GM23338 (cell line): ENCODE results near the gene EIF3F. TPM values are rescaled to one million over a fixed set of nuclear protein-coding genes. Genes with fewer than 3 reads are reported as not detected.

ENCODE experiments used
- ATAC-seq: fragments of 200-7000 bp; cut with Tn5 transposase; 3 replicates; pipeline ENCODE4 v1.9.1; 2020
- DNase-seq: peaks from one replicate; pipeline ENCODE4 v3.0.0-alpha.2; 2015; ENCODE audit warnings: low spot score
- H2AFZ ChIP-seq: fragments of 200-600 bp; sonication (generic); 2 replicates; pipeline ENCODE4 v1.8.0; 2016; ENCODE audit warnings: antibody characterized with exemption, mild to moderate bottlenecking, moderate library complexity
- H3F3A ChIP-seq: fragments of 200-600 bp; sonication (generic); replicated peaks from 2 replicates; pipeline ENCODE4 v1.8.0; 2017; ENCODE audit warnings: antibody characterized with exemption, mixed run types, low read depth
- H3K27ac ChIP-seq: fragments of 200-600 bp; sonication (generic); 2 replicates; pipeline ENCODE4 v1.6.1; 2016; ENCODE audit warnings: low read depth
- H3K27me3 ChIP-seq: fragments of 200-600 bp; sonication (generic); 2 replicates; pipeline ENCODE4 v1.8.0; 2016; ENCODE audit warnings: mild to moderate bottlenecking, mixed run types, moderate library complexity; ENCODE audit not compliant: insufficient read depth
- H3K36me3 ChIP-seq: fragments of 200-600 bp; sonication (generic); 2 replicates; pipeline ENCODE4 v1.8.0; 2016; ENCODE audit warnings: mild to moderate bottlenecking; ENCODE audit not compliant: insufficient read depth
- H3K4me1 ChIP-seq: fragments of 200-600 bp; sonication (generic); 2 replicates; pipeline ENCODE4 v1.8.0; 2016; ENCODE audit warnings: mild to moderate bottlenecking, moderate library complexity; ENCODE audit not compliant: insufficient read depth
- H3K4me2 ChIP-seq: fragments of 200-600 bp; sonication (generic); 2 replicates; pipeline ENCODE4 v1.7.1; 2017; ENCODE audit warnings: mixed run types
- H3K4me3 ChIP-seq: fragments of 200-600 bp; sonication (generic); 2 replicates; pipeline ENCODE4 v1.6.1; 2016; ENCODE audit warnings: mixed run types
- H3K79me2 ChIP-seq: fragments of 200-600 bp; sonication (generic); replicated peaks from 2 replicates; pipeline ENCODE4 v1.8.0; 2017; ENCODE audit warnings: mild to moderate bottlenecking; ENCODE audit not compliant: insufficient read depth
- H3K9me2 ChIP-seq: fragments of 200-600 bp; sonication (generic); 2 replicates; pipeline ENCODE4 v1.8.0; 2017; ENCODE audit not compliant: insufficient read depth
- H4K20me1 ChIP-seq: fragments of 200-600 bp; sonication (generic); replicated peaks from 2 replicates; pipeline ENCODE4 v1.8.0; 2017; ENCODE audit warnings: mild to moderate bottlenecking; ENCODE audit not compliant: insufficient read depth
- H3K27ac Mint-ChIP-seq: 2 replicates; pipeline ENCODE4 v1.8.0; 2020; ENCODE audit warnings: inconsistent platforms, mild to moderate bottlenecking, moderate library complexity, mixed read lengths
- H3K27me3 Mint-ChIP-seq: 3 replicates; pipeline ENCODE4 v1.8.0; 2022; ENCODE audit warnings: low read depth, mild to moderate bottlenecking, moderate library complexity, mixed read lengths, inconsistent platforms; ENCODE audit not compliant: insufficient read depth, poor library complexity
- H3K36me3 Mint-ChIP-seq: 3 replicates; pipeline ENCODE4 v1.8.0; 2021; ENCODE audit warnings: low read depth, mild to moderate bottlenecking, inconsistent platforms, moderate library complexity, mixed read lengths
- H3K4me1 Mint-ChIP-seq: 3 replicates; pipeline ENCODE4 v1.8.0; 2020; ENCODE audit warnings: mild to moderate bottlenecking, inconsistent platforms, mixed read lengths
- H3K4me3 Mint-ChIP-seq: 3 replicates; pipeline ENCODE4 v1.8.0; 2021; ENCODE audit warnings: moderate library complexity, mild to moderate bottlenecking, inconsistent platforms, mixed read lengths
- H3K9me3 Mint-ChIP-seq: 3 replicates; pipeline ENCODE4 v1.8.0; 2020; ENCODE audit warnings: moderate library complexity, mild to moderate bottlenecking, inconsistent platforms, mixed read lengths
- CREB1 ChIP-seq: fragments of 250-450 bp; sonication (Bioruptor Pico); IDR thresholded peaks from 2 replicates; pipeline ENCODE4 v1.5.0; 2020; ENCODE audit warnings: low read depth, mild to moderate bottlenecking, moderate library complexity
- EZH2phosphoT487 ChIP-seq: fragments of 200-600 bp; sonication (generic); IDR thresholded peaks from one replicate; pipeline ENCODE4 v1.8.1; 2018; ENCODE audit warnings: antibody characterized with exemption; ENCODE audit not compliant: unreplicated experiment
- JUNB ChIP-seq: IDR thresholded peaks from one replicate; pipeline ENCODE4 v1.6.1; 2016; ENCODE audit warnings: antibody characterized with exemption; ENCODE audit not compliant: unreplicated experiment
- NANOG ChIP-seq: IDR thresholded peaks from 2 replicates; pipeline ENCODE4 v1.6.1; 2016; ENCODE audit warnings: antibody characterized with exemption, borderline replicate concordance
- POLR2AphosphoS5 ChIP-seq: IDR thresholded peaks from 2 replicates; pipeline ENCODE4 v1.6.1; 2016; ENCODE audit warnings: antibody characterized with exemption, low read depth
- REST ChIP-seq: IDR thresholded peaks from one replicate; pipeline ENCODE4 v1.6.1; 2018; ENCODE audit warnings: antibody characterized with exemption; ENCODE audit not compliant: unreplicated experiment
- STAT1 ChIP-seq: IDR thresholded peaks from one replicate; pipeline ENCODE4 v1.6.1; 2016; ENCODE audit warnings: antibody characterized with exemption; ENCODE audit not compliant: unreplicated experiment
- ZNF114 ChIP-seq: fragments of 250-450 bp; sonication (Bioruptor Pico); IDR thresholded peaks from 2 replicates; pipeline ENCODE4 v1.5.0; 2020; ENCODE audit warnings: mild to moderate bottlenecking, moderate library complexity
- polyA plus RNA-seq: library from polyadenylated mRNA; unstranded; fragments of >200 nt; fragmentation: Nextera tagmentation; extraction: Ambion mirVana; gene quantifications from 2 replicates; pipeline ENCODE4 v1.2.1, GENCODE V29; 2016
- total RNA-seq: library from RNA; depleted of rRNA; stranded (reverse); fragments of >200 nt; shearing (Covaris generic); gene quantifications from 2 replicates; pipeline ENCODE4 v1.2.3, GENCODE V29; 2014
- TF ChIP-seq, protein P1 (sequence below): fragments of 250-450 bp; sonication (Bioruptor Pico); IDR thresholded peaks from 2 replicates; pipeline ENCODE4 v1.5.0; 2020; ENCODE audit warnings: mild to moderate bottlenecking, moderate library complexity
- TF ChIP-seq, protein P2 (sequence below), 2 experiments: fragments of 200-600 bp in 1 of 2; sonication (generic) in 1 of 2; conservative IDR thresholded peaks; 2 replicates each; pipeline versions ENCODE4 v1.5.1 to v1.6.1; 2016 to 2017; ENCODE audit warnings: antibody characterized with exemption in 2 of 2, low read depth in 2 of 2, mild to moderate bottlenecking in 2 of 2, moderate library complexity in 1 of 2

Gene EIF3F
- total and polyA plus RNA-seq, 2 experiments from 2014 or later, result 237 to 555 TPM

DNA sequence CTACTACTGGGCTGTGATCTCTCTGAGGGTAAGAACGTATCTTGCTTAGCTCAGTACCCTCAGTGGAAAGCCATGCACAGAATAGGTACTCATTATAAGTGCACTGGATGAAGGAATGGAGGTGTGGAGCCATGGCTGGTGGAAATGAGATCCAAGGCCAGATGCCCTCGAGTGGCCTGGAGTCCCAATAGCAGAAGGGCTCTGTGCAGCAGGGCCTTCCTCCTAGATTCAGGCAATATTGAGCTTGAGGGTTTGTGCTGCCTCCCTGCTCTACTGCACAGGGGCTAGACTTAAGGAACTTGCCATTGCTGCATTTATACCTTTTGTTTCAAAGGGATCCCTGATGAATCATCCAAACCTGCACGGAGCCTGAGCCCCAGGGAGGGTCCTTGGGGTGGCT lies 60.2 kb downstream of the EIF3F start:
- no peak overlapping the region for H3K27ac ChIP-seq
- H3K36me3 ChIP-seq, result no peaks in the 10 kb centered on the region
- no peaks in the 10 kb centered on the region for H3K9me3 Mint-ChIP-seq
- no peaks in the 10 kb centered on the region for H3K79me2 ChIP-seq
- no peaks in the 10 kb centered on the region for H4K20me1 ChIP-seq
- no peak overlapping the region for H3K4me3 ChIP-seq
- no peaks in the 10 kb centered on the region for H3K9me2 ChIP-seq
- no peaks in the 10 kb centered on the region for H3F3A ChIP-seq
- H3K27ac Mint-ChIP-seq, result no peak overlapping the region
- DNase-seq (no peak), ATAC-seq (no peak)
- no peaks in the 10 kb centered on the region for H3K27me3 Mint-ChIP-seq
- no peak overlapping the region for H2AFZ ChIP-seq
- H3K4me1 ChIP-seq, result no peaks in the 10 kb centered on the region
- H3K36me3 Mint-ChIP-seq, result no peaks in the 10 kb centered on the region
- TF ChIP-seq CREB1 (CRISPR knock-in tag) (no peak), JUNB (no peak), ZNF114 (no peak), NANOG (no peak), EZH2phosphoT487 (no peak), REST (no peak), STAT1 (no peak), POLR2AphosphoS5 (no peak)
- TF ChIP-seq, protein P1, sequence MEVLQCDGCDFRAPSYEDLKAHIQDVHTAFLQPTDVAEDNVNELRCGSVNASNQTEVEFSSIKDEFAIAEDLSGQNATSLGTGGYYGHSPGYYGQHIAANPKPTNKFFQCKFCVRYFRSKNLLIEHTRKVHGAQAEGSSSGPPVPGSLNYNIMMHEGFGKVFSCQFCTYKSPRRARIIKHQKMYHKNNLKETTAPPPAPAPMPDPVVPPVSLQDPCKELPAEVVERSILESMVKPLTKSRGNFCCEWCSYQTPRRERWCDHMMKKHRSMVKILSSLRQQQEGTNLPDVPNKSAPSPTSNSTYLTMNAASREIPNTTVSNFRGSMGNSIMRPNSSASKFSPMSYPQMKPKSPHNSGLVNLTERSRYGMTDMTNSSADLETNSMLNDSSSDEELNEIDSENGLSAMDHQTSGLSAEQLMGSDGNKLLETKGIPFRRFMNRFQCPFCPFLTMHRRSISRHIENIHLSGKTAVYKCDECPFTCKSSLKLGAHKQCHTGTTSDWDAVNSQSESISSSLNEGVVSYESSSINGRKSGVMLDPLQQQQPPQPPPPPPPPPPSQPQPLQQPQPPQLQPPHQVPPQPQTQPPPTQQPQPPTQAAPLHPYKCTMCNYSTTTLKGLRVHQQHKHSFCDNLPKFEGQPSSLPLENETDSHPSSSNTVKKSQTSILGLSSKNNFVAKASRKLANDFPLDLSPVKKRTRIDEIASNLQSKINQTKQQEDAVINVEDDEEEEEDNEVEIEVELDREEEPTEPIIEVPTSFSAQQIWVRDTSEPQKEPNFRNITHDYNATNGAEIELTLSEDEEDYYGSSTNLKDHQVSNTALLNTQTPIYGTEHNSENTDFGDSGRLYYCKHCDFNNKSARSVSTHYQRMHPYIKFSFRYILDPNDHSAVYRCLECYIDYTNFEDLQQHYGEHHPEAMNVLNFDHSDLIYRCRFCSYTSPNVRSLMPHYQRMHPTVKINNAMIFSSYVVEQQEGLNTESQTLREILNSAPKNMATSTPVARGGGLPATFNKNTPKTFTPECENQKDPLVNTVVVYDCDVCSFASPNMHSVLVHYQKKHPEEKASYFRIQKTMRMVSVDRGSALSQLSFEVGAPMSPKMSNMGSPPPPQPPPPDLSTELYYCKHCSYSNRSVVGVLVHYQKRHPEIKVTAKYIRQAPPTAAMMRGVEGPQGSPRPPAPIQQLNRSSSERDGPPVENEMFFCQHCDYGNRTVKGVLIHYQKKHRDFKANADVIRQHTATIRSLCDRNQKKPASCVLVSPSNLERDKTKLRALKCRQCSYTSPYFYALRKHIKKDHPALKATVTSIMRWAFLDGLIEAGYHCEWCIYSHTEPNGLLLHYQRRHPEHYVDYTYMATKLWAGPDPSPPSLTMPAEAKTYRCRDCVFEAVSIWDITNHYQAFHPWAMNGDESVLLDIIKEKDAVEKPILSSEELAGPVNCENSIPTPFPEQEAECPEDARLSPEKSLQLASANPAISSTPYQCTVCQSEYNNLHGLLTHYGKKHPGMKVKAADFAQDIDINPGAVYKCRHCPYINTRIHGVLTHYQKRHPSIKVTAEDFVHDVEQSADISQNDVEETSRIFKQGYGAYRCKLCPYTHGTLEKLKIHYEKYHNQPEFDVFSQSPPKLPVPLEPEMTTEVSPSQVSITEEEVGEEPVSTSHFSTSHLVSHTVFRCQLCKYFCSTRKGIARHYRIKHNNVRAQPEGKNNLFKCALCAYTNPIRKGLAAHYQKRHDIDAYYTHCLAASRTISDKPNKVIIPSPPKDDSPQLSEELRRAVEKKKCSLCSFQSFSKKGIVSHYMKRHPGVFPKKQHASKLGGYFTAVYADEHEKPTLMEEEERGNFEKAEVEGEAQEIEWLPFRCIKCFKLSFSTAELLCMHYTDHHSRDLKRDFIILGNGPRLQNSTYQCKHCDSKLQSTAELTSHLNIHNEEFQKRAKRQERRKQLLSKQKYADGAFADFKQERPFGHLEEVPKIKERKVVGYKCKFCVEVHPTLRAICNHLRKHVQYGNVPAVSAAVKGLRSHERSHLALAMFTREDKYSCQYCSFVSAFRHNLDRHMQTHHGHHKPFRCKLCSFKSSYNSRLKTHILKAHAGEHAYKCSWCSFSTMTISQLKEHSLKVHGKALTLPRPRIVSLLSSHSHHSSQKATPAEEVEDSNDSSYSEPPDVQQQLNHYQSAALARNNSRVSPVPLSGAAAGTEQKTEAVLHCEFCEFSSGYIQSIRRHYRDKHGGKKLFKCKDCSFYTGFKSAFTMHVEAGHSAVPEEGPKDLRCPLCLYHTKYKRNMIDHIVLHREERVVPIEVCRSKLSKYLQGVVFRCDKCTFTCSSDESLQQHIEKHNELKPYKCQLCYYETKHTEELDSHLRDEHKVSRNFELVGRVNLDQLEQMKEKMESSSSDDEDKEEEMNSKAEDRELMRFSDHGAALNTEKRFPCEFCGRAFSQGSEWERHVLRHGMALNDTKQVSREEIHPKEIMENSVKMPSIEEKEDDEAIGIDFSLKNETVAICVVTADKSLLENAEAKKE (CRISPR knock-in tag), result no peak
- TF ChIP-seq, protein P2, sequence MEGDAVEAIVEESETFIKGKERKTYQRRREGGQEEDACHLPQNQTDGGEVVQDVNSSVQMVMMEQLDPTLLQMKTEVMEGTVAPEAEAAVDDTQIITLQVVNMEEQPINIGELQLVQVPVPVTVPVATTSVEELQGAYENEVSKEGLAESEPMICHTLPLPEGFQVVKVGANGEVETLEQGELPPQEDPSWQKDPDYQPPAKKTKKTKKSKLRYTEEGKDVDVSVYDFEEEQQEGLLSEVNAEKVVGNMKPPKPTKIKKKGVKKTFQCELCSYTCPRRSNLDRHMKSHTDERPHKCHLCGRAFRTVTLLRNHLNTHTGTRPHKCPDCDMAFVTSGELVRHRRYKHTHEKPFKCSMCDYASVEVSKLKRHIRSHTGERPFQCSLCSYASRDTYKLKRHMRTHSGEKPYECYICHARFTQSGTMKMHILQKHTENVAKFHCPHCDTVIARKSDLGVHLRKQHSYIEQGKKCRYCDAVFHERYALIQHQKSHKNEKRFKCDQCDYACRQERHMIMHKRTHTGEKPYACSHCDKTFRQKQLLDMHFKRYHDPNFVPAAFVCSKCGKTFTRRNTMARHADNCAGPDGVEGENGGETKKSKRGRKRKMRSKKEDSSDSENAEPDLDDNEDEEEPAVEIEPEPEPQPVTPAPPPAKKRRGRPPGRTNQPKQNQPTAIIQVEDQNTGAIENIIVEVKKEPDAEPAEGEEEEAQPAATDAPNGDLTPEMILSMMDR (conservative IDR thresholded peaks at IDR 0.05; ENCODE audit: low read depth in 2 of 2), result no peak
- no peaks in the 10 kb centered on the region for H3K27me3 ChIP-seq
- H3K4me3 Mint-ChIP-seq, result no peak overlapping the region
- no peaks in the 10 kb centered on the region; the same call in 2 of the 3 replicates for H3K4me1 Mint-ChIP-seq
- H3K4me2 ChIP-seq, result no peak overlapping the region
